ENCODE results near the gene RARB.

Gene RARB

GRCh38 chr3:25610167-25610566 lies 182.1 kb downstream of the RARB start:
- no peaks in the 10 kb centered on the region for H3K4me1 ChIP-seq (ENCODE audit: control insufficient read depth, insufficient read depth, low read length)
- peaks cover 96% of the 10 kb centered on the region for H3K36me3 ChIP-seq (ENCODE audit: control insufficient read depth, insufficient read depth, low read length)
- no peak overlapping the region for H3K27ac ChIP-seq (ENCODE audit: low read depth, low read length)

GRCh38 chr3:25610779-25611178 lies 182.7 kb downstream of the RARB start:
- Histone ChIP-seq H3K4me1 (ENCODE audit: control insufficient read depth, insufficient read depth, low read length) (no peaks in the 10 kb centered on the region), H3K9ac (ENCODE audit: low read length) (no peak overlapping the region), H3K4me3 (ENCODE audit: low read depth, low read length) (no peak overlapping the region), H3K27ac (ENCODE audit: low read depth, low read length) (no peak overlapping the region), H3K9me3 (ENCODE audit: control insufficient read depth, insufficient read depth, low read depth, low read length) (no peaks in the 10 kb centered on the region), H3K36me3 (ENCODE audit: control insufficient read depth, insufficient read depth, low read length) (peaks cover 96% of the 10 kb centered on the region), H3K27me3 (ENCODE audit: control insufficient read depth, insufficient read depth, low read length) (no peaks in the 10 kb centered on the region)

More at GRCh38 chr3:25610167-25610566, 182.1 kb downstream of the RARB start:
- H3K9ac ChIP-seq (ENCODE audit: low read length), result no peak overlapping the region
- no peak overlapping the region for H3K4me3 ChIP-seq (ENCODE audit: low read depth, low read length)
- H3K9me3 ChIP-seq (ENCODE audit: control insufficient read depth, insufficient read depth, low read depth, low read length), result no peaks in the 10 kb centered on the region
- H3K27me3 ChIP-seq (ENCODE audit: control insufficient read depth, insufficient read depth, low read length), result no peaks in the 10 kb centered on the region

DNA sequence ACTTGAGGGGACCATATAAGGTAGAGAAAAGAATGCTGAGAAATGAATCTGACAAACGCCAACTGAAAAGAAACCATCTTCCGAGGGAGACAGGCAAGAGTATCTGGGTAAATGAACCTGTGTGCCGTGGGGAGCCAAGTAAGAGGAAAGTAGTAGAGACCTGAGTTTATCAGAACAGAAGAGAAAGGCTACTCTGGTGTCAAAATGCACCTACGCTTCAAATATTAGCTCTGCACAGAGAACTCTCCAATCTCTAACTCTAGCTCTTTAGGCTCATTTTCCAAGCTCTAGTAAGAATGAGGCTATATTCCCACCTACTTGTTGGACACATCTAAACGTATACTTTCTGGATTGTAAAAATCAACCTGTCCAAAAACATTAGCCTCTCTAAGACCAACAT lies 183.1 kb downstream of the RARB start:
- Histone ChIP-seq H3K27ac (ENCODE audit: low read depth, low read length) (no peak overlapping the region), H3K4me1 (ENCODE audit: control insufficient read depth, insufficient read depth, low read length) (no peaks in the 10 kb centered on the region)

GRCh38 chr3:25618028-25618427 lies 190.0 kb downstream of the RARB start:
- Histone ChIP-seq H3K4me1 (ENCODE audit: control insufficient read depth, insufficient read depth, low read length) (no peaks in the 10 kb centered on the region), H3K36me3 (ENCODE audit: control insufficient read depth, insufficient read depth, low read length) (peaks cover 85% of the 10 kb centered on the region), H3K27ac (ENCODE audit: low read depth, low read length) (no peak overlapping the region), H3K27me3 (ENCODE audit: control insufficient read depth, insufficient read depth, low read length) (no peaks in the 10 kb centered on the region), H3K4me3 (ENCODE audit: low read depth, low read length) (no peak overlapping the region), H3K9ac (ENCODE audit: low read length) (no peak overlapping the region), H3K9me3 (ENCODE audit: control insufficient read depth, insufficient read depth, low read depth, low read length) (no peaks in the 10 kb centered on the region)

More for the DNA sequence above, 183.1 kb downstream of the RARB start:
- no peak overlapping the region for H3K9ac ChIP-seq (ENCODE audit: low read length)
- H3K9me3 ChIP-seq (ENCODE audit: control insufficient read depth, insufficient read depth, low read depth, low read length), result no peaks in the 10 kb centered on the region
- peaks cover 94% of the 10 kb centered on the region for H3K36me3 ChIP-seq (ENCODE audit: control insufficient read depth, insufficient read depth, low read length)
- no peaks in the 10 kb centered on the region for H3K27me3 ChIP-seq (ENCODE audit: control insufficient read depth, insufficient read depth, low read length)
- no peak overlapping the region for H3K4me3 ChIP-seq (ENCODE audit: low read depth, low read length)

DNA sequence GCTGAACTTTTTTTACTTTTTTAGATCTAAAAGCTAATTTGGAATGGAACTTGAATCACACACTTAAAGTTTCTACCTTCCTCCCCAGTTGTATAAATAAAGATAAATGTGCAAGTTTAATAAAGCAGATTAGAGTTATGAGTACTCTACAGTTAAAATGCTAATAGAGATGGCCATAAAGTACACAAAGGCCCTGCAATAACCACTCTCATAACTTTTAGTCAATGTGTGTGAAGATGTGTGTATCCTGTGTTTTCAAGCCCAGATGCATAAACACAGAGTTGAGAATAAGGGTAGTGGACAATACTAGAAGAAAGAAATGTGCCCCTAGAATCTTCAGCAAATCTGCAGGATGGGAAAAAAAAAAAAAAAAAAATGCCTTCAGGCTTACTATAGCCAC lies 191.3 kb downstream of the RARB start:
- Histone ChIP-seq H3K9ac (ENCODE audit: low read length) (no peak overlapping the region), H3K36me3 (ENCODE audit: control insufficient read depth, insufficient read depth, low read length) (peaks cover 87% of the 10 kb centered on the region), H3K4me1 (ENCODE audit: control insufficient read depth, insufficient read depth, low read length) (no peaks in the 10 kb centered on the region), H3K9me3 (ENCODE audit: control insufficient read depth, insufficient read depth, low read depth, low read length) (no peaks in the 10 kb centered on the region), H3K27me3 (ENCODE audit: control insufficient read depth, insufficient read depth, low read length) (no peaks in the 10 kb centered on the region), H3K4me3 (ENCODE audit: low read depth, low read length) (no peak overlapping the region), H3K27ac (ENCODE audit: low read depth, low read length) (no peak overlapping the region)

GRCh38 chr3:25620493-25620892 lies 192.4 kb downstream of the RARB start:
- Histone ChIP-seq H3K27ac (ENCODE audit: low read depth, low read length) (no peak overlapping the region), H3K4me1 (ENCODE audit: control insufficient read depth, insufficient read depth, low read length) (no peaks in the 10 kb centered on the region), H3K4me3 (ENCODE audit: low read depth, low read length) (no peak overlapping the region), H3K9me3 (ENCODE audit: control insufficient read depth, insufficient read depth, low read depth, low read length) (no peaks in the 10 kb centered on the region), H3K27me3 (ENCODE audit: control insufficient read depth, insufficient read depth, low read length) (no peaks in the 10 kb centered on the region), H3K36me3 (ENCODE audit: control insufficient read depth, insufficient read depth, low read length) (peaks cover 87% of the 10 kb centered on the region), H3K9ac (ENCODE audit: low read length) (no peak overlapping the region)

- Histone ChIP-seq H3K27me3 (ENCODE audit: control insufficient read depth, insufficient read depth, low read length) (no peaks in the 10 kb centered on the region), H3K4me3 (ENCODE audit: low read depth, low read length) (no peak overlapping the region), H3K9ac (ENCODE audit: low read length) (no peak overlapping the region), H3K36me3 (ENCODE audit: control insufficient read depth, insufficient read depth, low read length) (peaks cover 86% of the 10 kb centered on the region), H3K4me1 (ENCODE audit: control insufficient read depth, insufficient read depth, low read length) (no peaks in the 10 kb centered on the region), H3K27ac (ENCODE audit: low read depth, low read length) (no peak overlapping the region), H3K9me3 (ENCODE audit: control insufficient read depth, insufficient read depth, low read depth, low read length) (no peaks in the 10 kb centered on the region)
These were observed 193.0 kb downstream of the RARB start for GRCh38 chr3:25621087-25621486.

DNA sequence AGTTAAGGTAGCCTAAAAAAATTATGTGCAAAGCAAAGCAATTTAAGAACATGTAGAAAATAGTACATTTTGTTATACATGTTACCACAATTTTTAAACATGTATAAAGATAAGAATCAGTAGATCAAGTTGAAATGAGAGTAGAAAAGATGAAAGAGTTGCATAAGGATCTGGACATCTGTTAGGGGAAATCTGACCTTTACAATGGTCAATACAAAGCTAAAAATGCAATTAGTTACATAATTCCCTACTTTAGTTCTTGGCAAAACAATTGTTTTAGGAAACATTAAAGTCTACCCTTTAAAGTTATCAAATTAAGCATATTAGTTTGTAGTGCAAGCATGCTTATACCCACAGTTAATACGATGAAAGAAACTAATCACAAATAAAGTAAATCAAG lies 203.9 kb downstream of the RARB start:
- H3K36me3 ChIP-seq (ENCODE audit: control insufficient read depth, insufficient read depth, low read length), result peaks cover 94% of the 10 kb centered on the region
- H3K4me1 ChIP-seq (ENCODE audit: control insufficient read depth, insufficient read depth, low read length), result 0 out of 2 replicates have a peak, but pooled peaks cover 3% of the 10 kb centered on the region
- no peak overlapping the region for H3K27ac ChIP-seq (ENCODE audit: low read depth, low read length)
- no peaks in the 10 kb centered on the region for H3K9me3 ChIP-seq (ENCODE audit: control insufficient read depth, insufficient read depth, low read depth, low read length)
- H3K4me3 ChIP-seq (ENCODE audit: low read depth, low read length), result no peak overlapping the region
- H3K27me3 ChIP-seq (ENCODE audit: control insufficient read depth, insufficient read depth, low read length), result no peaks in the 10 kb centered on the region
- H3K9ac ChIP-seq (ENCODE audit: low read length), result no peak overlapping the region

DNA sequence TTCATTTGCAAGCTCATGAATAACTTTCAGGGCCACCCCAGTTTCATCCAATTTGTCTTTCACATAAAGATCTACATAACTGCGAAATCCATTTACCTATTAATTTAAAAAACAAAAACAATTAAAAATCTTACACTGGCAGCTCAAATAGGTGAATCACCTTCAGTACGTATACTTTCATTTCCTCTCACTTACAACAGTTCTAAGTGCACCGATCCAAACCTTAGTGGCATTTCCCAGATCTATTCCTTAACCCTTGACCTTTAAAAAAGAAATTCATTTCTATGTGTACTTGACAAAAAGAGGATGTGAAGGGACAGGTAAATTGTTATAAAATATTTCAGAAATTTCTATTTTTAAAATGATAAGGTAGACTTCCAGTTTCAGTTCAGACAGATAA lies 205.9 kb downstream of the RARB start:
- H3K9me3 ChIP-seq (ENCODE audit: control insufficient read depth, insufficient read depth, low read depth, low read length), result no peaks in the 10 kb centered on the region

GRCh38 chr3:25635038-25635437 lies 207.0 kb downstream of the RARB start:
- Histone ChIP-seq H3K4me1 (ENCODE audit: control insufficient read depth, insufficient read depth, low read length) (0 out of 2 replicates have a peak, but pooled peaks cover 3% of the 10 kb centered on the region), H3K4me3 (ENCODE audit: low read depth, low read length) (no peak overlapping the region), H3K9ac (ENCODE audit: low read length) (no peak overlapping the region), H3K27ac (ENCODE audit: low read depth, low read length) (no peak overlapping the region), H3K9me3 (ENCODE audit: control insufficient read depth, insufficient read depth, low read depth, low read length) (no peaks in the 10 kb centered on the region), H3K27me3 (ENCODE audit: control insufficient read depth, insufficient read depth, low read length) (no peaks in the 10 kb centered on the region), H3K36me3 (ENCODE audit: control insufficient read depth, insufficient read depth, low read length) (peaks cover 79% of the 10 kb centered on the region)

More for the DNA sequence above, 205.9 kb downstream of the RARB start:
- 0 out of 2 replicates have a peak, but pooled peaks cover 3% of the 10 kb centered on the region for H3K4me1 ChIP-seq (ENCODE audit: control insufficient read depth, insufficient read depth, low read length)
- H3K4me3 ChIP-seq (ENCODE audit: low read depth, low read length), result no peak overlapping the region
- H3K27ac ChIP-seq (ENCODE audit: low read depth, low read length), result no peak overlapping the region
- peaks cover 87% of the 10 kb centered on the region for H3K36me3 ChIP-seq (ENCODE audit: control insufficient read depth, insufficient read depth, low read length)
- H3K9ac ChIP-seq (ENCODE audit: low read length), result no peak overlapping the region
- no peaks in the 10 kb centered on the region for H3K27me3 ChIP-seq (ENCODE audit: control insufficient read depth, insufficient read depth, low read length)
